ENCODE measurements around the gene PDE4D. TPM values are rescaled to one million over a fixed set of nuclear protein-coding genes. Genes with fewer than 3 reads are reported as not detected.

The PDE4D gene
- total and polyA plus RNA-seq, 12 donors = 1.2 to 18.9 (median 2.1) TPM

DNA sequence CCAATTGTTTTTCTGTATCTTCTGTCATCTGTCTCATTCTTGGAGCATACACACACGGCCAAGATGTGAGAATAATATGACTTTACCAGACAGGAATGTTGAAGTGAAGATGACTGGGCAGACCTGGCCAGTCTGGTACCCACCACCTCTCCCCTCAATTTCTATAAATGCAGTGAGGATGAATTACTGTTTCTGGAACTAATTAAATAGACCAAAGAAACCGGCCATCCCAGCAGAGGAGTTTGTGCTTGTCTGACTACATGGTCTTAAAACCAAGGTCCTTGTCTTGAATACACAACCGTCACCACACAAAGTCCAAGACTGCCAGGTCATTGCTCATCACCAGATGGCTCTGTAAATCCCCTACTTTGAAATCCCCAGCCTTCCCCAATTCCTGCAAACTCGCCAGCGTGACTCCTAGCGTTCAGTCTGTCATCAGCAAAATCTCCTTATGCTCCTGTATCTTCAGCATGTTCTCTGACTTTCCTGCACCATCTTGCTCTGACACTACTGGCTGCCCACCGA lies 147.2 kb downstream of the PDE4D start:
- no peaks in the 10 kb centered on the region for H3K27me3 ChIP-seq
- no peaks in the 10 kb centered on the region for H3K9me3 ChIP-seq (replicated peaks in 1 of 3)
- no peak overlapping the region for H3K4me3 ChIP-seq
- H3K27ac ChIP-seq = no peak overlapping the region
- 70 to 75% (median 72%) methylated on average over 7 of the region's 7 CpGs for WGBS, 4 donors
- no peaks in the 10 kb centered on the region for H3K36me3 ChIP-seq (replicated peaks in 1 of 2)
- intact Hi-C loops (cut with DNase I) = no loop called here
- no peaks in the 10 kb centered on the region for H3K4me1 ChIP-seq (replicated peaks in 1 of 2)
- no peak for DNase-seq
- no peak for TF ChIP-seq CTCF (IDR thresholded peaks at IDR 0.05)
- TF ChIP-seq POLR2A (IDR thresholded peaks at IDR 0.05) = no peak

GRCh38 chr5:59745415-59745863 lies 148.1 kb downstream of the PDE4D start:
- no peaks in the 10 kb centered on the region for H3K36me3 ChIP-seq (replicated peaks in 1 of 2)
- no peak overlapping the region for H3K27ac ChIP-seq
- 32 to 50% (median 45%) methylated on average over 7 of the region's 7 CpGs for WGBS, 4 donors
- peak in 2 of 7 donors; percentile 11 to 25 for DNase-seq
- H3K4me3 ChIP-seq = no peak overlapping the region
- H3K27me3 ChIP-seq = no peaks in the 10 kb centered on the region
- H3K4me1 ChIP-seq (replicated peaks in 1 of 2) = no peaks in the 10 kb centered on the region
- no peak for TF ChIP-seq POLR2A (IDR thresholded peaks at IDR 0.05)
- TF ChIP-seq CTCF (IDR thresholded peaks at IDR 0.05) = no peak
- intact Hi-C loops (cut with DNase I) = no loop called here
- no peaks in the 10 kb centered on the region for H3K9me3 ChIP-seq (replicated peaks in 1 of 3)

- no peaks in the 10 kb centered on the region for H3K9me3 ChIP-seq (replicated peaks in 1 of 3)
- no peak for DNase-seq
- no peaks in the 10 kb centered on the region for H3K4me1 ChIP-seq (replicated peaks in 1 of 2)
- H3K36me3 ChIP-seq (replicated peaks in 1 of 2) = no peaks in the 10 kb centered on the region
- no peaks in the 10 kb centered on the region for H3K27me3 ChIP-seq
- H3K27ac ChIP-seq = no peak overlapping the region
- intact Hi-C loops (cut with DNase I) = no loop called here
- no peak overlapping the region for H3K4me3 ChIP-seq
- TF ChIP-seq CTCF (IDR thresholded peaks at IDR 0.05) = no peak
- TF ChIP-seq POLR2A (IDR thresholded peaks at IDR 0.05) = no peak
These were observed 149.0 kb downstream of the PDE4D start for GRCh38 chr5:59744531-59744992.

DNA sequence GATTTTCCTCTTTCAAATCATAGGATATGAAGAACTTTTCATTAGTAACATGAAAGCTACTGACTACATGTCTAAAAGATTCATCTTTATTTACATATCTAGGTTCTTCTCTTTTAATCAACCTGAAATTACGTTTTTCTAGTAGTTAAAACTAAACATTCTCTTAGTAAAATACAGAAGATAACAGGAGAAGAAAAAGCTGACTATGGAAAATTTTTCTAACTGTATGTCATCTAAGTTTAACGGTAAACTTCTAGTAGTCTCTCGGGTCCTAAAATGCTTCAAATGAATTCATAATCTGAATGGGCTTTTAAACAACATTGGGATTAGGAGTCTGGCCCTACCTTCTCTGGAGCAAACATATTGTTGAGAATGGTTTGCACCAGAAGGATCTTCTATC lies 151.9 kb downstream of the PDE4D start:
- H3K9me3 ChIP-seq (replicated peaks in 1 of 3) = no peaks in the 10 kb centered on the region
- 70 to 80% (median 73%) methylated on average over 3 of the region's 3 CpGs for WGBS, 4 donors
- DNase-seq = no peak
- H3K27me3 ChIP-seq = no peaks in the 10 kb centered on the region
- intact Hi-C loops (cut with DNase I) = no loop called here
- no peaks in the 10 kb centered on the region for H3K36me3 ChIP-seq (replicated peaks in 1 of 2)
- H3K4me1 ChIP-seq (replicated peaks in 1 of 2) = no peaks in the 10 kb centered on the region
- TF ChIP-seq POLR2A (IDR thresholded peaks at IDR 0.05) (no peak), CTCF (IDR thresholded peaks at IDR 0.05) (no peak)
- H3K4me3 ChIP-seq = no peak overlapping the region
- H3K27ac ChIP-seq = no peak overlapping the region
